ENCODE data around the gene TNNI3K.
"Not testable (repeated sequence)": the region's sequence is repeated elsewhere in the genome, so short reads cannot be mapped to it uniquely, and the experiment has no call there.

The TNNI3K gene

GRCh38 chr1:74235153-74235552, at the start of gene TNNI3K:
TSS of gene TNNI3K (plus strand) at chr1:74235387. CDS start at chr1:74235452, 65 bp downstream.
- DNase-seq (ENCODE audit: extremely low read depth in 1 of 2, low read depth in 1 of 2): no peak

GRCh38 chr1:74193908-74194307, 41.3 kb upstream of the TNNI3K start:
- DNase-seq (ENCODE audit: extremely low read depth in 1 of 2, low read depth in 1 of 2): no peak

- no peak for DNase-seq (ENCODE audit: extremely low read depth in 1 of 2, low read depth in 1 of 2)
Observed at GRCh38 chr1:74195339-74195738, 39.8 kb upstream of the TNNI3K start.

- no peak for DNase-seq (ENCODE audit: extremely low read depth in 1 of 2, low read depth in 1 of 2)
Observed at GRCh38 chr1:74197255-74197654, 37.9 kb upstream of the TNNI3K start.

- DNase-seq (ENCODE audit: extremely low read depth in 1 of 2, low read depth in 1 of 2): peak; percentile 90 to 95
Observed at GRCh38 chr1:74197657-74198552, 37.3 kb upstream of the TNNI3K start, which contains the start of the genes FPGT and LRRIQ3. TSS of gene FPGT (plus strand) at chr1:74198242. CDS start at chr1:74198279, 37 bp downstream. TSS of gene LRRIQ3 (minus strand) at chr1:74198176. CDS start at chr1:74183684, 14,492 bp downstream.

GRCh38 chr1:74199504-74199903, 35.7 kb upstream of the TNNI3K start:
- DNase-seq (ENCODE audit: extremely low read depth in 1 of 2, low read depth in 1 of 2): no peak

GRCh38 chr1:74205266-74205665, 29.9 kb upstream of the TNNI3K start:
- no peak for DNase-seq (ENCODE audit: extremely low read depth in 1 of 2, low read depth in 1 of 2)

- DNase-seq (ENCODE audit: extremely low read depth in 1 of 2, low read depth in 1 of 2): no peak
Observed at GRCh38 chr1:74215229-74215628, 20.0 kb upstream of the TNNI3K start.

- no peak for DNase-seq (ENCODE audit: extremely low read depth in 1 of 2, low read depth in 1 of 2)
Observed at GRCh38 chr1:74222701-74223100, 12.5 kb upstream of the TNNI3K start.

GRCh38 chr1:74223453-74223852, 11.7 kb upstream of the TNNI3K start:
- no peak for DNase-seq (ENCODE audit: extremely low read depth in 1 of 2, low read depth in 1 of 2)

- no peak for DNase-seq (ENCODE audit: extremely low read depth in 1 of 2, low read depth in 1 of 2)
Observed at GRCh38 chr1:74236440-74236839, 1.3 kb downstream of the TNNI3K start.

- DNase-seq (ENCODE audit: extremely low read depth in 1 of 2, low read depth in 1 of 2): no peak
Observed at GRCh38 chr1:74237035-74237434, 1.8 kb downstream of the TNNI3K start.

- no peak for DNase-seq (ENCODE audit: extremely low read depth in 1 of 2, low read depth in 1 of 2)
Observed at GRCh38 chr1:74237787-74238186, 2.6 kb downstream of the TNNI3K start.

- DNase-seq (ENCODE audit: extremely low read depth in 1 of 2, low read depth in 1 of 2): no peak
Observed at GRCh38 chr1:74245168-74245772, 10.1 kb downstream of the TNNI3K start.

- DNase-seq (ENCODE audit: extremely low read depth in 1 of 2, low read depth in 1 of 2): no peak
Observed at GRCh38 chr1:74246315-74246714, 11.1 kb downstream of the TNNI3K start.

GRCh38 chr1:74247881-74248528, 12.8 kb downstream of the TNNI3K start:
- no peak for DNase-seq (ENCODE audit: extremely low read depth in 1 of 2, low read depth in 1 of 2)

- DNase-seq (ENCODE audit: extremely low read depth in 1 of 2, low read depth in 1 of 2): not testable (repeated sequence)
Observed at GRCh38 chr1:74253243-74253824, 18.1 kb downstream of the TNNI3K start.

- no peak for DNase-seq (ENCODE audit: extremely low read depth in 1 of 2, low read depth in 1 of 2)
Observed at GRCh38 chr1:74266001-74266400, 30.8 kb downstream of the TNNI3K start.

- DNase-seq (ENCODE audit: extremely low read depth in 1 of 2, low read depth in 1 of 2): no peak
Observed at GRCh38 chr1:74271503-74271902, 36.3 kb downstream of the TNNI3K start.

GRCh38 chr1:74280642-74281396, 45.6 kb downstream of the TNNI3K start:
- DNase-seq (ENCODE audit: extremely low read depth in 1 of 2, low read depth in 1 of 2): no peak

Data from stimulated activated CD8-positive, alpha-beta memory T cell treated with anti-CD3 and anti-CD28 coated beads, Interleukin-7, amount 100 ng/mL, for 48 hours (primary cell).